Left ventricle myocardium inferior (tissue), 1 donor: ENCODE results near the gene CAV1. TPM values are rescaled to one million over a fixed set of nuclear protein-coding genes. Genes with fewer than 3 reads are reported as not detected.

Experiments used
- DNase-seq: peaks from one replicate; pipeline ENCODE4 v3.0.0-alpha.2; 2020
- H3K27ac ChIP-seq: fragments of 200-600 bp; replicated peaks from 2 replicates; pipeline ENCODE4 v1.8.0; 2021
- H3K27me3 ChIP-seq: fragments of 200-600 bp; 2 replicates; pipeline ENCODE4 v1.8.0; 2021; ENCODE audit warnings: low read depth
- H3K36me3 ChIP-seq: fragments of 200-600 bp; 2 replicates; pipeline ENCODE4 v1.8.0; 2021
- H3K4me1 ChIP-seq: fragments of 200-600 bp; 2 replicates; pipeline ENCODE4 v1.8.0; 2021
- H3K4me3 ChIP-seq: fragments of 200-600 bp; 2 replicates; pipeline ENCODE4 v1.8.0; 2021; ENCODE audit warnings: mild to moderate bottlenecking, moderate library complexity
- H3K9me3 ChIP-seq: fragments of 200-600 bp; replicated peaks from 2 replicates; pipeline ENCODE4 v1.8.0; 2021
- intact Hi-C: fragments of 100-400 bp; cut with micrococcal nuclease; formaldehyde crosslinking; loops from one replicate; pipeline ENCODE4 v1.11.0; 2022
- total RNA-seq: library from RNA; stranded (reverse); fragmentation: NEBNext Ultra II Directional; extraction: Animal tissue kit (Norgen Biotek cat#: 25700); gene quantifications from one replicate; pipeline ENCODE4 v1.2.1, GENCODE V29; 2021
- TF ChIP-seq, protein P1 (sequence below): fragments of 200-600 bp; IDR thresholded peaks from 2 replicates; pipeline ENCODE4 v1.8.0; 2021; ENCODE audit warnings: antibody characterized with exemption, mild to moderate bottlenecking, borderline replicate concordance
- donor health status: DM: no; HTN: yes; CAD: no; lungs with severe emphysema.

CAV1 gene
- total RNA-seq, 1 donor from 2014 or later = 266 TPM

DNA sequence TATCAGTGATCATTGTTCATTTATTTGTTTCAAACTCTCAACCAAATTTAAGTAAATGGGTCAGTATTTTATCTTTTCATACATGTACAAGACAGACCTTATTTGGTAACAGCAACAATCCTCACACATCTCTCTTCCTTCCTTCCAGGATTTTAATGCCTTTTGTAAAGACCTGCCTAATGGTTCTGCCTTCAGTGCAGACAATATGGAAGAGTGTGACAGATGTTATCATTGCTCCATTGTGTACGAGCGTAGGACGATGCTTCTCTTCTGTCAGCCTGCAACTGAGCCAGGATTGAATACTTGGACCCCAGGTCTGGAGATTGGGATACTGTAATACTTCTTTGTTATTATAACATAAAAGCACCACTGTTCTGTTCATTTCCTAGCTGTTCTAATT, 19.0 kb upstream of the CAV1 start:
- TF ChIP-seq, protein P1, sequence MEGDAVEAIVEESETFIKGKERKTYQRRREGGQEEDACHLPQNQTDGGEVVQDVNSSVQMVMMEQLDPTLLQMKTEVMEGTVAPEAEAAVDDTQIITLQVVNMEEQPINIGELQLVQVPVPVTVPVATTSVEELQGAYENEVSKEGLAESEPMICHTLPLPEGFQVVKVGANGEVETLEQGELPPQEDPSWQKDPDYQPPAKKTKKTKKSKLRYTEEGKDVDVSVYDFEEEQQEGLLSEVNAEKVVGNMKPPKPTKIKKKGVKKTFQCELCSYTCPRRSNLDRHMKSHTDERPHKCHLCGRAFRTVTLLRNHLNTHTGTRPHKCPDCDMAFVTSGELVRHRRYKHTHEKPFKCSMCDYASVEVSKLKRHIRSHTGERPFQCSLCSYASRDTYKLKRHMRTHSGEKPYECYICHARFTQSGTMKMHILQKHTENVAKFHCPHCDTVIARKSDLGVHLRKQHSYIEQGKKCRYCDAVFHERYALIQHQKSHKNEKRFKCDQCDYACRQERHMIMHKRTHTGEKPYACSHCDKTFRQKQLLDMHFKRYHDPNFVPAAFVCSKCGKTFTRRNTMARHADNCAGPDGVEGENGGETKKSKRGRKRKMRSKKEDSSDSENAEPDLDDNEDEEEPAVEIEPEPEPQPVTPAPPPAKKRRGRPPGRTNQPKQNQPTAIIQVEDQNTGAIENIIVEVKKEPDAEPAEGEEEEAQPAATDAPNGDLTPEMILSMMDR = no peak
- Histone ChIP-seq H3K4me3 (peak overlapping the region; percentile 22), H3K27me3 (no peaks in the 10 kb centered on the region), H3K36me3 (peaks cover 31% of the 10 kb centered on the region), H3K4me1 (peaks cover 99% of the 10 kb centered on the region), H3K9me3 (no peaks in the 10 kb centered on the region), H3K27ac (peak overlapping the region; percentile 99)
- intact Hi-C loops = no loop called here
- DNase-seq = no peak

DNA sequence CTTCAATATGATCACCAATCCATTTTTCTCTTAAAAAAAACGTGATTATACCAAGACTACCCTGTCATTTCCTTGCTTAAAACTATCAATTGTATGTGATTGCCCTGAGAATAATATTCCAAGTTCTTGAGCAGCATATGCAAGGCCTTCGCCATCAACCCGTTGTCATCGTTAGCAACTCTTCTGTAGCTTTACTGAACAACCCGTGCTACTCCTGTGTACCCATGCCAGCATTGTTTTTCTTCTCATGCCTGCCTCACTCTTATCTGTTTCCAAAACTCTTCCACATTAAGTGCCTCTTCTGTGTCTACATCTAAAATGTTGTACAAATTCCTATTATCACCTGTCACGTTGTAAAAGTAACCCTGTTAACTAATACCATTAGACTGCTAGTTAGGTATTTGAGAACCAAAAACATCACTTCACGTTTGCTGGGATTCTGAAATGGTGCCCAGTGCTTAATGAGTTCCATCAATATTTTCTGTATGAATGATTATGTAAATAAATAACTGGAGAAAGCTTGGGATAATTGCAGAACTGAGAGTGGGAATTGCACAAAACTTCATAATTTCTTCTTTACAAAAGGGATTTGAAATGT, 14.8 kb upstream of the CAV1 start:
- intact Hi-C loops = no loop called here
- Histone ChIP-seq H3K4me1 (peaks cover 76% of the 10 kb centered on the region), H3K27ac (peak overlapping the region; percentile 99), H3K4me3 (no peak overlapping the region), H3K36me3 (peaks cover 31% of the 10 kb centered on the region), H3K9me3 (no peaks in the 10 kb centered on the region), H3K27me3 (no peaks in the 10 kb centered on the region)
- no peak for DNase-seq
- TF ChIP-seq, protein P1 = no peak

DNA sequence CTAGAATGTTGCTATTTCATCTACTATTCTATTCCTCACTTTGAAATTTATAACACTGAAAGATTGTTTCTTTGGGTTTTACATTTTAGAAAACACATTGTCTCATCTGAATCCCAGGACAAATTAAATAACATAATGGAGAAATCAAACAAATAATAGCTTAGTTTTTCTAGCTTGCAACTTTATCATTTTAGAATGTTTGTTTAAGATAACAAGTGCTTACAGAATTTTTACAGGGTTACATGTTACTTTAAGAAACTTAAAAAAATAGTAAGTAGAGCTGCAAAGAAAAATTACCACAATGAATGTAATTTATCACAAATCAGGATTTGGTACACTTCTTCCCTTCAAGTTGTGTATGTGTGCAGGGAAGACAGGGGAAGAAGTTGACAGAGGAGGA, 14.0 kb upstream of the CAV1 start:
- intact Hi-C loops = no loop called here

DNA sequence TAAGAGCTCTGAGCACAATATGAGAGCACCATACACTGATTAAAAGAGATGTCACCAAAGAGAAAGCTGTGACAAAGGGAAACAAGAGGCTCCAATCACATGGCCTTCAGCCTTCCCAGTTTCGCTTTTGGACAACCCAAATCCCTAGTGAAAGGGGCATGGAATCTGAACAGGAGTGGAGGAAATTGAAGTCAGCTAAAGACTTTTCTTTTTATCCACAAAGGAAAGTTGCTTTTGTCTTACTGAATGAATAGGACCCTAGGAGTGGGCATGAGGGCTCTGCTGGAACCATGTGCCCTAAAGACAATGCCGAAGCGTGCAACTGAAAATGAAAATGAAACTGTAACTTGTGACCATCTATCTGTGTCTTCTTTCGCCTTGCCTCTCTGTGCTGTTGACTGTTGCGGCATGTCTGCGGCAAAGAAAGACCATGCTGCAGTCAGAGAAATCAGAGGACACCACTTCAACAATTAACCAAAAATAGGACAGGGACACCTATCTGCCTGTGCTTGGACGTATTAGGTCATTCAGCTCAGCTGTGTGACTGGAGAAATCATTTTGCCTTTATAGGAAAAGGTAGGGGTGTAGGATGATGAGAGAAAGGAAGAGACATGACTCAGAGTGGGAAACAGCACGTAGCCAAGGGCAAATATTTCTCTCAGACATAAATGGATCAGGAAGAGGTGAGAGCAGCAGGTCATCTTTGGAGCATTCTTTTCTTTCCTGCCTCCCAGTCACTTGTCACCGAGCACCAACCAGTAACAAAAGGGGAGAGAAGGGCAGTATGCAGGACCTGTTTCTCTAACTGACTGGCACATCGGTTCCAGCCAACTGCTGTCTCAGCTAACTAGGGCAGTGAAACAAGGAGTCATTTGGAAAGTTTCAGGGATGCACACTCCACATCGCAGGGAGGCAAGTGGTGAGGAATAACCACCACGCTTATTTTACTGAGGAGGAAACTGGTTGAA, 13.0 kb upstream of the CAV1 start:
- TF ChIP-seq, protein P1 = no peak
- H3K4me3 ChIP-seq = peak overlapping the region; percentile 64
- peaks cover 15% of the 10 kb centered on the region for H3K36me3 ChIP-seq
- H3K4me1 ChIP-seq = peaks cover 59% of the 10 kb centered on the region
- no peaks in the 10 kb centered on the region for H3K9me3 ChIP-seq
- no peaks in the 10 kb centered on the region for H3K27me3 ChIP-seq
- H3K27ac ChIP-seq = peak overlapping the region; percentile 99
- no peak for DNase-seq
- intact Hi-C loops = no loop called here

More for the DNA sequence above, 14.0 kb upstream of the CAV1 start:
- Histone ChIP-seq H3K27me3 (no peaks in the 10 kb centered on the region), H3K27ac (peak overlapping the region; percentile 99), H3K36me3 (peaks cover 25% of the 10 kb centered on the region), H3K4me1 (peaks cover 69% of the 10 kb centered on the region), H3K9me3 (no peaks in the 10 kb centered on the region), H3K4me3 (peak overlapping the region; percentile 64)
- TF ChIP-seq, protein P1 = no peak
- DNase-seq = no peak

DNA sequence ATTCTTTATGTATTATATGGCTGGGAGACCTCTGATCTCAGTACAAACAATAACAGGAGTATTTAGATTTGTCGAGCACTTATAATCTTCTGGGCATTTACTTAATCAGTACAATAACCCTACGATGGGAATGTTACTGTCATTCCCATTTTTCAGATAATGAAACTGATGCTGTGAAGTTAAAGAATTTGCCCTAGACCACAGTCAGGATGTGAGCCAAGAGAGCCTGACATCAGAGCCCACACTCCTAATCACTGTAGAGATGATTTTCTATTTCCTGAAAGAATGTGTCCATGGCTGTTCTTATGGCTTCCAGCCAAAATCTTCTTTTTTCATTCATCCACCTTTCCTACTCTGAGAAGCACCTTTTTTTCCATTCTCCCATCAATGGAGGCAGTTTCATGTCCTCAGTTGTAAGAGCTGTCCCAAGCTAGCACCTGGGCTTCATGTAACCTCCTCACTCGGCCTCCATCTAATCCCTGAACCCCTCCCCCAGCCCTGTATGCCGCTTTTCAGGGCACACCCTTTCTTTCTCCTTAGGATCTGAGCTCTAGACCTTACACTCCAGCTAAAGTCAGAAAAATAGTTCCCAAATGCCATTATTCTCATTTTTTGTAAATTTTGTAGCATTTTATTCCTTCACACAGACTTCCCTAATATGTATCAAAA, 12.2 kb upstream of the CAV1 start:
- H3K9me3 ChIP-seq = no peaks in the 10 kb centered on the region
- DNase-seq = no peak
- H3K4me3 ChIP-seq = peak overlapping the region; percentile 64
- H3K27me3 ChIP-seq = no peaks in the 10 kb centered on the region
- TF ChIP-seq, protein P1 = no peak
- H3K27ac ChIP-seq = peak overlapping the region; percentile 99
- peaks cover 7% of the 10 kb centered on the region for H3K36me3 ChIP-seq
- peaks cover 50% of the 10 kb centered on the region for H3K4me1 ChIP-seq
- intact Hi-C loops = no loop called here
